GM18511 (cell line): ENCODE results near the gene KCTD17.

Experiments
- ATAC-seq: cut with Tn5 transposase; IDR thresholded peaks from one replicate; pipeline ENCODE4 v1.9.1; 2021; ENCODE audit warnings: mild to moderate bottlenecking, moderate library complexity; ENCODE audit not compliant: unreplicated experiment

KCTD17 gene

DNA sequence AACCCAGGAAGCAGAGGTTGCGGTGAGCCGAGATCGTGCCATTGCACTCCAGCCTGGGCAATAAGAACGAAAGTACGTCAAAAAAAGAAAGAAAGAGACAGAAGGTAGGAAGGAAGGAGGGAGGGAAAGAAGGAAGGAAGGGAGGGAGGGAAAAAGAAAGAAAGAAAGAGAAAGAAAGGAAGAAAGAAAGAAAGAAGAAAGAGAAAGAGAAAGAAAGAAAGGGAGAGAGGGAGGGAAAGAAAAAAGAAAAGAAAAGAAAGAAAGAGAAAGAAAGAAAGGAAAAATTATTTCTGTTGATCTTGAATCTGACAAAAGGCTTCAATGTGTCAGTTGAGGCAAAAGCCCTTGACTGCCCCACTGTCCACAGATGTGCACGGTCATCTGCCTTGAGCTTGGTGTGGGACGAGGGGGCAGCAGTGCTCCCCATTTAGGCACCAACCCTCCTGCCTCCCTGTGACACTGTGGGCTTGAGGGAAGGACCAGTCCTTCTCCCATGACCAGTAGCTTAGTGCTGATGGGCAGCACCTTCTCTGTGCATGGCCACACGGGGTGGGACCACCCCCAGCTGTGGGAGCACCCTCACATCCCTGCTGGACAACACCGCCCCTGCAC lies 24.4 kb downstream of the KCTD17 start:
- ATAC-seq: no peak

DNA sequence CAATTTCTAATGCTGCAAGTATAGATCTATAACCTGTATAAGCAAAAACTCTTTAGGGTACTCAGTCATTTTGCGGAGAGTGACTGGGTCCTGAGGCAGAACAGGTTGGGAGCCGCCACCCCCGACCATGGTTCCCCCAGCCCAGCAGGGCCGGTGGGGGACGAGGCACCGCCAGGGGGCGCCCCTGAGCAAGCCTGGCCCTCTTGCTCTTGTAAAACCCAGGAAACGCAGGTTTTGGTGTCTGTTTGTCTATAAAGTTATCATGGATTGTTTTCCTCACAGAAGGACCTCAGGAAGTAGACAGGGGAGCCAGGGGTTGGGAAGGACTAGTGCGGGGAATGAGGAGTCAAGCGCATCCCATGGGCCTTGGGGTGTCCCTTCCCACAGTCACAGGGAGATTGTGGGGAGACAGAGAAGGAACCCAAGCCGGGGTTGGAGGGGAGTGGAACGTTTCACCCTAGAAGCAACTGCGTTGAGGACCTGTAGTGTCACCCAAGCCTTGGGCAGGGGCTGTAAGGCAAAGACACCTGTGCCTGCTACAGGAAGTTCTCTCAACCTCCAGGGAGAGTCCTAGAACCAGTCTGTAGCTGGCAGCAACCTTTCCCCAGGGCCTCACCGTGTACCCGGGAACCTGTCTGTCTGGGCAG lies 26.4 kb downstream of the KCTD17 start:
- no peak for ATAC-seq

DNA sequence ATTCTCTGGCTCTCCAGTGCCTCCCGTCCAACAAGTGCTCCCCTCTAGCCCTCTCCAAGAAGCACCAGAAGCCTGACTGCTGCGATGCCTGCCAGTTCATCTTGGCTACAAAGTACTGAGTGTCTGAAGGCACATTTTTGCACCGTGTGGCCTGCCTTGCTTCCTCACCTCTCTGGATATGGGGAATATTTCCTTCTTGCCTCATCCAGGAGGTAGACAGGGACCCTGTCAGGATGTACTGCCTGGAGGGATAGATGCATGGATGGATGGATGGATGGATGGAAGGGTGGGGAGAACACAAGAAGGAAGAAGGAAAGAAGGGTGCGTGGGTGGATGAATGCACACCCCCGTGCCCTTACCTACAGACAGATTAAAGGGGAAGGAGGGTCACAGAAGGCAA lies 27.6 kb downstream of the KCTD17 start:
- no peak for ATAC-seq

DNA sequence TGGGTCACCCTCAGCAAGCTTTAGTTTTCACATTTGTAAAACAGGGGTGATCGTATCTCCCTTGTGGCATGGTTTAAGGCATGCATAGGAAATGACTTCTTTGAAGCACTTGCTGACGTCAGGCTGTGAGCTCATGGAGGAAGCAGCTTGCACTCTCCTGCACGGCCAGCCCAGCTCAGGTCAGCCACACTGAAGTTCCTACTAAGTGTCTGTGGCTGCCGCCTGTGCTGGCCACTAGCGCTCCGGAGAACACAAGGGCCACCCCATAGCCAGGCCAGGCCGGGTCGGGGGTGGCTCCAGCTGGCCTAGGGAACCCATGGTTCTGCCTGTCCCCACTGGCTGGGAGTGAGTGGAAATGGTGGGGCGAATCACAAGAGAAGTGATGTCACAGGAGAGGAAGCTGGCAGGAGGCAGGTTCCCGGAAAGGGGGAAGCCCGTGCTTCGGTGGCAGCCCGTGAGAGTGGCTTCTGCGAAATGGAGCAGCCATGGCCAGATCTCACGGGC lies 28.2 kb downstream of the KCTD17 start:
- no peak for ATAC-seq

DNA sequence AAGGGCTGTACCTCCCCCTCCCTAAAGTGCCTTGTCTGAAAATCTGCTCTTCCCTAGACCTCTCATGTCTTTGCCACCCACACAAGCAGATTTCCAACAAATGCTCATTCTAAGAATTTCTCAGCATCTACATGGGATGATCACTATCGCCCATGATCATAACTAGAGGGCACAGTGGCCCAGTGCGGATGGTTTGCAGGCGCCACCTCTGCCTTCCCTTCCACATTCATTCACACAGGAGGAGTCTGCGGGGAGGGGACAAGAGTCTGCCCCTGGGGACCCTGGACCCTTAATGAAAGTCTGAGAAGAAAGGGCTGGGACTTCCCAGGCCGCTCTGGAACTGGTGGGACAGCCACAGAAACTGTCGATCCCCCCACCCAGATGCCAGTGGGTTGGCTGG lies 28.9 kb downstream of the KCTD17 start:
- no peak for ATAC-seq

DNA sequence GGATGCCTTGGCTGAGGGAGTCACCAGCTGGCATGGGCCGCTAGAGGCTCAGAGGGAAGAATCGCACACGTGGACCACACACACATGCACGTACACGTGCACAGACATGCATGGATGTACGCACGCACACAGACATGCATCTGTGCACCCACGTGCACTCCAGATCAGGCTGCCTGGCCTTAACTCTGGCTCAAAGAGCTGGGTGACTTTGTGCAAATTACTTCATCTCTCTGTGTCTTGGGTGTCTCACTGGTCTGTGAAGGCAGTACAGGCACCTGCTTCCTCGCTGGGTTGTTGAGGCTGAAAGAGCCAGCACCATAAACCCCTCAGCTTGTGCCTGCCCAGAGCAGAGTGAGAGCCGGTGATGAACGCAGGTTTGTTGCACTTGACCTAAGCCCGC lies 29.3 kb downstream of the KCTD17 start:
- no peak for ATAC-seq

DNA sequence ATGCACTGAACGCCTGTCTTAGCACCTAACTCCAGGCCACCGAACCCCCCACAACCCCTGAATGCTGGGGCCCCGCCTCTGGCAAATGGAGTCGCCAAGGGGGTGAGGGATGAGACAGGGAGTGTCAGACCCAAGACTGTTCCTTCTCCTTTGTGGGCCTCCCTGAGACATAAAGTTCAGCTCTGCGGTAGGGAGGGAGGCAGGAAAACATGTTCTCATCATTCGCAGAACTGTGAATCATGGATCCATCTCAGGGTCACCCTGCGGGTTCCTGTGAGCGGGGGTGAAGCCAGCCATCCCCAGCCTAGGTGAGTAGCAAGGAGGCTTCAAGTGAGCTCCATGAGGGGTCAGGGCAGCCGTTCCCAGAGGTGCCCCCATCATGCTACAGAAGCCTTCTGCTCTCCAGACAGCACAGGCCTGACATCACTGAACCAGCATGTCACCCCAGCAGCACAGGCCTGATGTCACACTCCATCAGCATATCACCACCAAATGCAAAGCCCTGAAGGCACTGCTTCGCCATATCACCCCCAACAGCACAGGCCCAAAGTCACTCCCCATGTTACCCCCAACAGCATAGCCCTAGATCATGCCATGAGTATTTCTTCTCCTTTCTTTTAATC lies 30.8 kb downstream of the KCTD17 start:
- no peak for ATAC-seq

DNA sequence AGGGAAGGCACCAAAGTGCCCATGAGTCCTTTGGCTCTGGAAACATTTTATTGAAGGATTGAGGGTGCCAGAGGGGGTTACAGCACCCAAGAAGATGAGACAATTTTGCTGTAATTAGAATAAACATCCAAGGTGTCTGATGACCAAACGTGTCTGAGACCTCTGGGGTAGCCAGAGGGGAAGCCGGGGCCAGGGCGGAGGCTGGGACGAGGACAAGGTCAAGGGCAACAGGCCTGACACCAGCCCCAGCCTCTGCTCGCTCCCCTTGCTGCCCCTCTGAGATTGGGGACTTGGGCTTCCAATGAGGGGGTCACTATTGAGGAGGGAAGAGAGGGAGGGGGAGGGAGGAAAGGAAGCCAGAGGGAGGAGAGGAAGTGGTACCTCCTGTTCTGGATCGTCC lies 32.4 kb downstream of the KCTD17 start:
- ATAC-seq: no peak

DNA sequence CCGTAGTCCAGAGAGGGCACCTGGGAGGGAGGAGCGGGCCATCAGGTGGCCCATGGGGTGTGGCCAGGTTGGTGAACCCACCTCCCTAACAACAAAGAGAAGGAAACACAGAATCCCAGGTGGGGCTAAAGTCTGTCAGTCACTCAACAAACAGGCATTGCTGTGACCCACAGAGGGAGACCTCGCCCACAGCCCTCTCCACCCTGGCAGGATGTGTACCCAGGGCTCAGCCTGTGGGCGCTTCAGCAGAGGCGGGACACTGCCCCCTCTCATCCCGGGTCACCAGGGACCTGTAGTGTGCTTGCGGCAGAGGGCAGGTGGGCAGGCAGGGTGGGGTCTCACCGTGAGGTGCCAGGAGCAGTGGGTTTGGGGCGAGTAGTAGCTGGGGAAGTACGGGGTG lies 32.8 kb downstream of the KCTD17 start:
- ATAC-seq: no peak

DNA sequence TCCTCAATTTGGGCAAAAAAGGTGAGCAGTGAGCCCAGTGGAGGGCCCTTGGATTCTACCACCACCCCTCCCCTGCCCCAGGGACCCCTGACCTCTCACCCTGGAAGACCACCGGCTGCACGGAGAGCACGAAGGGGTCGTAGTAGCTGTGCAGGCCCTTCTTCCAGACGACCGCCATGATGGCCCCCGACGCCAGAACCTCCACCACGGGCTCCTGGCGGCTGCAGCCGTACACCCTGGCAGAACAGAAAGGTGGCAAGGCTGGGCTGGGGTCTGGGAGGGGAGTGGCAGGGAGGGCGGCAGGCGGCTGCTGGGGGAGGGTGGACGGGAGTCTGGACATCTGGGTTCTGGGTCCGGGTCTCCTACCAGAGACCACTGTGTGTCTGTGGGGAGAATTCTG lies 34.6 kb downstream of the KCTD17 start:
- ATAC-seq: no peak

DNA sequence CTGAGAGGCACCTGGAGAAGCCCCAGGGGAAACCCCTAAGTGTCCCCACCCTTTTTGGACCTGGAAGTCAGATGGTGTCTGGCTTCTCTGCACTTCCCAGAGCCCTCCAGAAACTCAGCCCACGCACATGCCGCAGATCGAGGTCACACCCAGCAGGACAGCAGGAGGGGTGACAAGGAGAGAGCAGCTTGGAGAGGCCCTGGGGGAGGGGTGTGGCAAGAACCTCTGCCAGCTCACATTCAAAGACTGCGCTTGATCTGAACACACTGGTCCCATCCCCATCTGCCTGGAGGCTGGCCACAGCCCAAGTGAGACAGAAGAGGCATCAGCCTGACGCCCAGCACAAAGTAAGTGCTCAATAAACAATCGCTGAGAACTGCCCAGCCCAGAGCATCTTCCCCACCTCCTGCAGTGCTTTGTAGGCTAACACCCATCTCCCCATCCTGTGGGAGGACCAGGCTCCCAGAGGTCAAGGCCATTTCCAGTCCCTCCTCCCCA lies 36.6 kb downstream of the KCTD17 start:
- ATAC-seq: no peak

DNA sequence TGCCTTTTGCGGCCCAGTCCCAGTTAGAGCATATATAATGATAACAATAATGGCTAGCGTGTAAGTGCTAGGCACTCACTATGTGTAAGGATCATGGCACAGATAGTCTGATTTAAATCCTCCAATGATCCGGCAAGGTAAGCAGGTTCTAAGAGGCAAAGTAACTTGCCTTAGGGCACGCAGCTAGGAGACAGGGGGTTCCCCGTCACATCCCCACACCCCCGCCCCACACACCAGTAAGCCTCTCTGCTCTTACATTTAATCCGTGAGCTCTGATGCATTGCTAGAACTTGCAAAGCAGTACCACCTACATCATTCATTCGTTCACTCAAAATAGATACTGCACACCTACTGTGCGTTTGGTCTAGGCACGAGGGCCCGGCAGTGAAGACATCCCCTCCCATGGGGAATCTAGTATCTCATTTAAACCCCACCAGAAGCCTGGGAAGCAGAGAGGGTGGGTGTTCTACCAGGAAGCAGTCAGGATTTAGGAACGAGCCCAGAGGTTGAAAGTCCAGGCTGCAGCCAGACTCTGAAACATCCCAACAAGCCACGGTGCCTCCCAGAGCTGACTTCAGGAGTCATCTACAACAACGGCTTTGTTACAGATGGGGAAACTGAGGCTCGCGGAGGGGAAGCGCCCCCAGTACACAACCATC lies 37.3 kb downstream of the KCTD17 start:
- ATAC-seq: no peak

DNA sequence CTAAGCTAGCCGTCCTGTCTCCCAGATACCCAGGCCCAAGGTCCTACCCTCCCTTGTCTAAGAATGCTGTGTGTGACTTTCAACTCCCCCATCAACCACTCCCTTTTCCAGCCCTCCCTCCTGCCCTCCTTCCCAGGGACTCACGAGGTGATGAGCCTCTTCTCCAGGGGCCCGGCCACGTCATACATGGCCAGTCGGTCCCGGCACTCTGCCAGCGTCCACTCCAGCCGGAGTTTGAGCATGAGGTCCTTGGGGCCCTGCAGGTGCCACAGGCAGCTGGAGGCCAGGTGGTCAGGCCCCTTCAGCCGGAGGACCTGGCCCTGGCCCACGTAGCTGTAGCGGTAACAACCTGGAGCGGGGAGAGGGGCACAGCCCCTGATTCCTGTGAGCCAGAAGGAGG lies 37.9 kb downstream of the KCTD17 start:
- no peak for ATAC-seq

DNA sequence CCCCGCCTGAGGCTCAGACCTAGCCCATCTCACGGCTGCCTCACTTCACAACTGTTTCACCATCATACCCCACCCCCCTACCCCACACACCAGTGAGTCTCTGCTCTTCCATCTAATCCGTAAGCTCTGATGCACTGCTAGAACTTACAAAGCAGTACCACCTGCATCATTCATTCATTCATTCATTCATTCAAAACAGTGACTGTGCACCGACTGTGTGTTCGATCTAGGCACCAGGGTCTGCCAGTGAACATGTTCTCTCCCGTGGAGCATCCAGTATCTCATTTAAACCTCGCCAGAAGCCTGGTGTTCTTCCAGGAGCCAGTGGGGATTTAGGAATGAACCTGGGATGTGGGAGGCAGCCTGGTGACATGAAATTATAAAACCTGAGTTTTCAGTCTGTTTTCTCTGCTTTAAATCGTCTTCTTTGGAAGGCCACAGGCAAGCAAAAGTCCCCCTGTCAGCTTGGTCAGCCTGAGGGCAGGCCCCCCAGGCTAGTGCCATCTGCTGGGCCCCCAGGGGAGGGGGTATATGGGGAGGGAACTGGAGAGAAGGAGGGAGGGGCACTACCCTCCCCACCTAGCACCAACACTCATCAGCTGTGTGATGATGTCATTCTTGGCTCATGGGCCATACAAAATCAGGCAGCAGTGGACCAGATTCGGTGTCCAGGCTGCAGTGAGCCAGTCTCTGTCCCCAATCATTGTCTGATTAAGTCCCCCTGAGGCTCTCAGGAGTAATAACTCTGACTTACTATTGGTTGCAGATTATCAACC lies 39.6 kb downstream of the KCTD17 start:
- no peak for ATAC-seq

DNA sequence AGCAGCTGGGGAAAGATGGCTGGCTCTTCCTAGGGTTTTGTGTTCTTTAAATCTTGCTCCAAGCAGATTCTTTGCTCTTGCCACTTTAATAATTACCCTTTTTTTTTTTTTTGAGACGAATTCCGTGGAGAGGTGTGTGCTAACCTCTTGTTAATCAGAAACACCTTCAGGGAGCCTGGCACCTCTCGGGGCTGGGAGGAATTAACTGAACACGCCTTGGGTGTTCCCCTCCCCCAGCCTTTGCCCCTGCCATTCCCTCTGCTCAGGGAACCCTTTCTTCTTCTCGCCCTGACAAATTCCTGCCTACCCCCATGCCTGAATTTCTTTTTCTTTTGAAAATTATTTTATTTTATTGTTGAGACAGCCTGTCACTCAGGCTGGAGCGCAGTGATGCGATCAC lies 40.5 kb downstream of the KCTD17 start:
- no peak for ATAC-seq

DNA sequence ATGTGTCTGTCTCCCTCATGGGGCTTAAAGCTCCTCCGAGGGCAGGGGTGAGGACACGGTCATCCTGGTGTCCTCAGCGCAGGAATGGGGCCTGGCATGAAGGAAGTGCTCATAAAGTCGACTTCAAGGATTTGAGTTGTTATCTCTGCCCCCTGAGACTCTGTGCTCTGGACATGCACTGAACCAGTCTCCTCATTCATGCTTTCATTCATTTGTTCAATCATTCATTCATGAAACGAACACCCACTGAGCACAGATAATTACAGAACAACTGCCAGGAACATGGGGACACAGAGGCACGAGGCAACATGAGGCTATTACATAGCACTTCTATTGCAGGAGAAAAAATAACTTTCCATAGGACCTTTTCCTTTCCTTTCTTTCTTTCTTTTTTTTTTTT lies 41.5 kb downstream of the KCTD17 start:
- no peak for ATAC-seq

DNA sequence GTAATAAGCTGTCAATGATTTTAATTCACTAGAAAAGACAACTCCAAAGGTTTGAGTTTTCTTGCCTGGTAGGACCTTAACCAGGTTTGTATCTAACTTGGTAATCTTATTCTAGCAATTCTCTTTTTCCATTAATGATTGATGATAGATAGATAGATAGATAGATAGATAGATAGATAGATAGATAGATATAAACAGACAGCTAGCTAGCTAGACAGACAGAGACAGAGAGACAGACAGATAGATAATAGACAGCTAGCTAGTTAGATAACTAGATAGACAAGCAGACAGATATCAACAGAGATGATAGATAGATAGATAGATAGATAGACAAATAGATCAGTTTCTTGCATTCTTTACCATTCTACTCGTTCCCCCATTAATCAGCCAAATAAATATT lies 42.7 kb downstream of the KCTD17 start:
- ATAC-seq: no peak

DNA sequence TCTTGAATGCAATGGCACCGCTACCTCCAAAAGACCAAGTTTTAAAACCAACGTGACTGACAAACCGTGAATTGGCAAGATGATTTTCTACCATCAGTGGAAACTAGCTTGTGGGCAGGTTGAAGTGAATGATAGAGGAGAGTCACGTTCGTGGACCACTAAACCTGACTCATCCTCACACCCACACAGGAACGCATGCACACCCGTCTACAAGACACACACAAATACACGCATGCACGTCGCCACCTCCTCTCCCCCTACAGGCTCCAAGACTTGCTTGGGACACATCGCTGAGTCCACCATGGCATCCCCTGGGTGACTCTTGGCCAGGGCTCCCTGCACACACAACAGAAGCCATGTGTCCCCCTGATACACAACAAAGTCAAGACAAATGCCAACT lies 43.6 kb downstream of the KCTD17 start:
- ATAC-seq: no peak

DNA sequence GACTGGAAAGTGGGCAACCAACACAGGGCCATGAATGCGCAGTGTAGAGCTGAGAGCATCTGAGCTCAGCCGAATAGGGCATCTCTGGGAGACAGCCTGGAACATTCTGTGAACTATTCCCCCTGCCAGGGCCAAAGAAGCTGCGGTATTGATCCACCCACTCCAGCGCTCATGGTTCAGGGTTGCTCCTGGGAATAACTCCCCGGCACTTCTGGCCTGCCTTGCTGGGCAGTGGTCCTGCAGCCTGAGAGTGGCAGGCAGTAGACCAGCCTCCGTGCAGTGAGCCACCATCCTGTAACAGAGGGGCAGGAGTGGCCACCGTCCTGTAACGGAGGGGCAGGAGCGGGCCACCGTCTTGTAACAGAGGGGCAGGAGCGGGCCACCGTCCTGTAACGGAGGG lies 45.8 kb downstream of the KCTD17 start:
- no peak for ATAC-seq

DNA sequence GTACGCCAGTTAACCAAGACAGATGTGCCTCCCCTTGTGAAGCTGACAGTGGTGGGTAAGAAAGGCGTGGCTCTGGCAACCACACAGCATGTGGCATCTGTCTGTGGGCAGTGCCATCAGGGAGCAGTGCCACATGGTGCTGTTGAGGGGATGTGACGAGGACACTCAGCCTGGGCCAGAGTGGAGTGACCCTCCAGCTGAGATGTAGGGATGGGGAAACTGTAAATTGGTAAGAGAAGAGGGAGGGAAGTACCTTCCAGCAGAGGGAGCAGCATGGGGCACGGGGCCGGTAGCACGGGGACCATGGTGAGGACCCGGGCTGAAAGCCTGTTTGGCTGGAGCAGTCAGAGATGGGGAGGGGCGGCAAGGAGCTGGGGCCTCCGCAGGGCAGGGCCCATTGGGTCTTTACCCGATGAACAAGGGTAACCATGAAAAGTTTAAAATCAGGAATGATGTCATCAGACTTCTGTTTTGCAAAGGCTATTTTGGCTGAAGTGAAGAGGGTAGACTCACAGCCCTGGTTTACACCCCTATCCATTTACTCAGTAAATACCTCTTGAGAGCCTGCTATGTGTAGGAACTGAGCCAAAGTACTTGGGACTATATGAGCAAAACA lies 47.5 kb downstream of the KCTD17 start:
- ATAC-seq: no peak
